Bronchial epithelial cell (primary cell): Measurements from ENCODE around the gene DKKL1. TPM values are rescaled to one million over a fixed set of nuclear protein-coding genes. Genes with fewer than 3 reads are reported as not detected.
A peak's percentile ranks its signal among the peaks of the same experiment; 100 is the strongest.

Experiments used
- DNase-seq: peaks from one replicate; pipeline ENCODE4 v3.0.0-alpha.2; 2010; ENCODE audit warnings: low read depth
- FAIRE-seq: peaks from 2 replicates; lab custom pipeline; 2011; peaks lifted over from hg19 to GRCh38; lab: Jason Lieb, UNC
- H3K27me3 ChIP-seq: 2 replicates; pipeline ENCODE4 v1.5.1; 2011; ENCODE audit warnings: low read length; ENCODE audit not compliant: control insufficient read depth, insufficient read depth
- H3K36me3 ChIP-seq: 2 replicates; pipeline ENCODE4 v1.5.1; 2011; ENCODE audit warnings: low read length; ENCODE audit not compliant: control insufficient read depth, insufficient read depth
- H3K4me3 ChIP-seq: 2 replicates; pipeline ENCODE4 v1.5.1; 2011; ENCODE audit warnings: mild to moderate bottlenecking, low read depth, low read length, control low read depth
- CTCF ChIP-seq: IDR thresholded peaks from 2 replicates; pipeline ENCODE4 v1.5.1; 2011; ENCODE audit warnings: mild to moderate bottlenecking, moderate library complexity, low read length, control low read depth, inconsistent platforms; ENCODE audit not compliant: insufficient read depth, severe bottlenecking
- total RNA-seq: library from RNA; depleted of rRNA; stranded (reverse); fragments of >200 nt; gene quantifications from 2 replicates; pipeline ENCODE4 v1.2.1, GENCODE V29; 2014

DKKL1 gene
- total RNA-seq, 1 donor from 2014 or later: not detected

- no peak for TF ChIP-seq CTCF
- H3K27me3 ChIP-seq: peaks cover 36% of the 10 kb centered on the region
- H3K36me3 ChIP-seq: no peaks in the 10 kb centered on the region
- FAIRE-seq (no peak), DNase-seq (no peak)
- H3K4me3 ChIP-seq: no peak overlapping the region
These were observed 56.5 kb downstream of the DKKL1 start for GRCh38 chr19:49420227-49420626.

GRCh38 chr19:49421039-49421877 lies 57.6 kb downstream of the DKKL1 start:
- H3K36me3 ChIP-seq: no peaks in the 10 kb centered on the region
- no peak overlapping the region for H3K4me3 ChIP-seq
- DNase-seq: peak; percentile 43
- H3K27me3 ChIP-seq: peaks cover 46% of the 10 kb centered on the region
- FAIRE-seq: no peak
- TF ChIP-seq CTCF: no peak

GRCh38 chr19:49421878-49422202 lies 58.2 kb downstream of the DKKL1 start:
- no peaks in the 10 kb centered on the region for H3K36me3 ChIP-seq
- DNase-seq (no peak), FAIRE-seq (no peak)
- no peak for TF ChIP-seq CTCF
- H3K4me3 ChIP-seq: no peak overlapping the region
- H3K27me3 ChIP-seq: peaks cover 47% of the 10 kb centered on the region

GRCh38 chr19:49422407-49423070 lies 58.9 kb downstream of the DKKL1 start:
- DNase-seq: no peak
- TF ChIP-seq CTCF: peak; percentile 44
- H3K27me3 ChIP-seq: peaks cover 44% of the 10 kb centered on the region
- no peak overlapping the region for H3K4me3 ChIP-seq
- H3K36me3 ChIP-seq: no peaks in the 10 kb centered on the region
- FAIRE-seq: no peak

DNA sequence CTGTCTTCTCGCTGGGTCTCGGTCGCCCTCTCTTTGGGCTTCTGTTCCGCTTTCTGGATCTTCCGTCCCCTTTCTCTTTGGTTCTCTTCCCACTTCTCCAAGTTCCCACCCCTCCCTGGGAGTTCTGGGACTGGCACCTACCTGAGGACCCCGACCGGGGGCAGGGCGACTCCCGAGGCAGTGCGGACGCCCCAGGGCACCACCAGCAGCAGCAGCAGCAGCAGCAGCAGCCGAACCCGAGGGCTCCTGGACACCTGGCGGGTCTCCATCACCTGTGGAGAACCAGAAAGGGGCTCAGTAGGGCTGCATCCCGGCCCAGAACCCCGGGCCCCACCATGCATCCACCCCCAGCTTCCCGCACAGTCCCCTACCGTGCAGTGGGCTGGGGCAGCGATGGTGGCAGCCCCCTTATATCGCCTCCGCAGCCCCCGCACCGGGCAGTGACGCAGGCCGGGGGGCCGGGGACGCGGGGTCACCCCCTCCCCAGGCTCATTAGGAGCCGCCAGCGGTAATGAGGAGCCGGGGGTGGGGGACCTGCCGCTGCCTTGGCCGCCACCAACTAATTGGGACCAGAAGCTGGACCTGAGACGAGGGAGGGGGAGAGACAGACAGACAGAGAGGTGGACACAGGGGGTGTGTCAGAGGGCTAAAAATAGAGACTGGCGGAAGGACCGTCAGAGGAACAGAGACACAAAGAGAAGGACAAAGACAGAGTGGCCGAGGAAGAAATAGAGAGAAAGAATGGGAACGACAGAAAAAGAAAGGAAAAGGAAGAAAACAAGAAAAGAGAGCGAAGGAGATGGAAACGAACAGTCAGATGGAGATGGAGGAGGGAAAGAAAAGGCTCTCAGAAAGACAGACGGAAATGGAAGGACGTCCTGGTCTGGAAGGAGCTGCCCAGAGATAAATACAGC lies 59.7 kb downstream of the DKKL1 start, which contains the start of gene PTH2:
Gene PTH2, minus strand, starts transcription at position 371 of the 914 bp plus-strand sequence. Its CDS starts 102 bp downstream, at position 269.
- FAIRE-seq (no peak), DNase-seq (no peak)
- Histone ChIP-seq H3K36me3 (no peaks in the 10 kb centered on the region), H3K27me3 (peaks cover 43% of the 10 kb centered on the region), H3K4me3 (no peak within 1 kb of the TSS)
- TF ChIP-seq CTCF: no peak
